Measurements from ENCODE around the gene P2RY2. TPM values are rescaled to one million over a fixed set of nuclear protein-coding genes. Genes with fewer than 3 reads are reported as not detected.

Gene P2RY2
- total and polyA plus RNA-seq, 7 donors, result 18.7 to 90.9 (median 44.2) TPM

GRCh38 chr11:73237471-73238290, 19.6 kb downstream of the P2RY2 start:
- DNase-seq (peak; percentile 84 to 92), ATAC-seq (peak; percentile 68 to 78 (median 73))
- Histone ChIP-seq H3K4me3 (no peak overlapping the region), H3K27me3 (ENCODE audit: insufficient read depth in 3 of 3, low read length in 2 of 3) (no peaks in the 10 kb centered on the region), H3K27ac (peak overlapping the region; percentile 90), H3K36me3 (ENCODE audit: insufficient read depth in 1 of 2, low read depth in 1 of 2) (peaks cover 0 to 27% of the 10 kb centered on the region in 2 donors), H3K4me1 (peaks cover 73% of the 10 kb centered on the region), H3K9me3 (no peaks in the 10 kb centered on the region)
- 25 to 32% (median 31%) methylated on average over 10 of the region's 10 CpGs for WGBS, 3 donors
- intact Hi-C loops (cut with DNase I), result loop anchor here in 1 of 2 donors (5.0 kb wide), 1 partner anchor 405 kb away; no protein-coding TSS in a partner anchor
- TF ChIP-seq CTCF (IDR thresholded peaks at IDR 0.05), result no peak

DNA sequence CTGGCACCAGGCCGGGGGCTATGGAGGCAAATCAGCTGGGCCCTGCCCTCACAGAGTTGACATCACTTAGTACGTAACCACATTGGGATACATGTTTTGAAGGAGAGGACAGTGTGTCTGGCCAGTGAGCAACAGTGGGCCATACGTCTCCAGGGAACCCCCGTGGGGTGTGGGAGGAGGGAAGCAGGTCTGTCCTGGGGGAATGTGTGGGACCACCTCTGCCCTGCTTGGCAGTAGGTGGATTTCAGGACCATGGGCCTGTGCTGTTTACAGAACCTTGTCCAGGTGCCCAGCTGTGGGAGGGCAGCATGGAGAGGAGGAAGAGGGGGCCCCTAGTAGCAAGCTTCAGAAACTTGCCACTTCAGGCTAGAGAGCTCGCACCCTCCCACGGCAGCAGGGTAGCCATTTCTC, 21.0 kb downstream of the P2RY2 start:
- peaks cover 74% of the 10 kb centered on the region for H3K4me1 ChIP-seq
- WGBS, 3 donors, result 75 to 81% (median 78%) methylated on average over 6 of the region's 6 CpGs
- DNase-seq (peak in 1 of 2 donors; percentile 51), ATAC-seq (no peak)
- no peak for TF ChIP-seq CTCF (IDR thresholded peaks at IDR 0.05)
- peak overlapping the region; percentile 90 for H3K27ac ChIP-seq
- H3K4me3 ChIP-seq, result no peak overlapping the region
- H3K9me3 ChIP-seq, result no peaks in the 10 kb centered on the region
- no peaks in the 10 kb centered on the region for H3K27me3 ChIP-seq (ENCODE audit: insufficient read depth in 3 of 3, low read length in 2 of 3)
- intact Hi-C loops (cut with DNase I), result loop anchor here in 1 of 2 donors (5.0 kb wide), 1 partner anchor 407 kb away; no protein-coding TSS in a partner anchor
- peaks cover 0 to 13% of the 10 kb centered on the region in 2 donors for H3K36me3 ChIP-seq (ENCODE audit: insufficient read depth in 1 of 2, low read depth in 1 of 2)

DNA sequence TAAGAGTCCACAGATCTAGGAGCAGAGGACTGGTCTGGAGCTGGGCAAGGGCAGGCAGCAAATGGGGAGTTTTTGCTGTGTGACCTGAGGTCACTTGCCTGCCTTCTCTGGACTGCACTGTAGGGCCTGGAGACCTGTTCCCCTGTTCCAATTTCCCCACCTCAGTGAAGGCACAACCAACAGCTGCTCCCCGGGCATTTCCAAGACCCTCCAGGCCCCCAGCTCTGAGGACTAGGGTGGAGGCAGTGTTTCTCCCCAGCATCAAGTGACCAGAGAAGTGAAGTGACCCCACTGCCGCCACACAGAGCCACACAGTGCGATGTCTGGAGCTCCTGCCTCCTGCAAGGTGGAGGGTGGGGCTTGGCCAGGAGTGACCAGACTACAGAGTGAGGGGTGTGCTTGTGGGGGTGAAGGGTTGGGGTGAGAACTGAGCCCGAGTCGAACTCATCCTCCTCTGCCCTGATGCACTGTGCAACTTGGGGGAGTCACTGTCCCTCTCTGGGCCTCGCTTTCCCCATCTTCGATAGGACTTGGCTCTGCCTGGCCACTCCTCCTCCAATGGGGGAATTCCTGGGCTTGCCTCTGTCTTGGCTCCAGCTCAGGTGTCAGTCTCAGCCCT, 21.6 kb downstream of the P2RY2 start:
- intact Hi-C loops (cut with DNase I), result loop anchor here (2.0 to 5.0 kb wide), 4 partner anchors 32 to 407 kb away; no protein-coding TSS in a partner anchor
- ATAC-seq, result no peak
- peaks cover 69% of the 10 kb centered on the region for H3K4me1 ChIP-seq

GRCh38 chr11:73240190-73240781, 22.2 kb downstream of the P2RY2 start:
- Histone ChIP-seq H3K27me3 (ENCODE audit: insufficient read depth in 3 of 3, low read length in 2 of 3) (no peaks in the 10 kb centered on the region), H3K27ac (peak overlapping the region; percentile 90), H3K4me3 (no peak overlapping the region), H3K36me3 (ENCODE audit: insufficient read depth in 1 of 2, low read depth in 1 of 2) (peaks cover 0 to 5% of the 10 kb centered on the region in 2 donors), H3K9me3 (no peaks in the 10 kb centered on the region), H3K4me1 (peaks cover 63% of the 10 kb centered on the region)
- WGBS, 3 donors, result 3 to 20% (median 7%) methylated on average over 4 of the region's 4 CpGs
- intact Hi-C loops (cut with DNase I), result loop anchor here (2.0 to 5.0 kb wide), 3 partner anchors 33 to 53 kb away; no protein-coding TSS in a partner anchor
- ATAC-seq, result peak; percentile 10 to 56 (median 48)
- TF ChIP-seq CTCF (IDR thresholded peaks at IDR 0.05), result no peak
- peak; percentile 78 to 91 for DNase-seq

More for the DNA sequence above, 21.6 kb downstream of the P2RY2 start:
- DNase-seq, result no peak
- H3K27me3 ChIP-seq (ENCODE audit: insufficient read depth in 3 of 3, low read length in 2 of 3), result no peaks in the 10 kb centered on the region
- TF ChIP-seq CTCF (IDR thresholded peaks at IDR 0.05), result no peak
- no peaks in the 10 kb centered on the region for H3K9me3 ChIP-seq
- no peak overlapping the region for H3K4me3 ChIP-seq
- 53 to 63% (median 58%) methylated on average over 7 of the region's 7 CpGs for WGBS, 3 donors
- peak overlapping the region; percentile 90 for H3K27ac ChIP-seq
- H3K36me3 ChIP-seq (ENCODE audit: insufficient read depth in 1 of 2, low read depth in 1 of 2), result peaks cover 0 to 8% of the 10 kb centered on the region in 2 donors

All from psoas muscle (tissue), 8 donors.